ENCODE data around the gene CA6. TPM values are rescaled to one million over a fixed set of nuclear protein-coding genes. Genes with fewer than 3 reads are reported as not detected.
"Not testable (repeated sequence)": the region's sequence is repeated elsewhere in the genome, so short reads cannot be mapped to it uniquely, and the experiment has no call there.

The CA6 gene
- not detected for total RNA-seq
- total RNA-seq (2013) = not detected

DNA sequence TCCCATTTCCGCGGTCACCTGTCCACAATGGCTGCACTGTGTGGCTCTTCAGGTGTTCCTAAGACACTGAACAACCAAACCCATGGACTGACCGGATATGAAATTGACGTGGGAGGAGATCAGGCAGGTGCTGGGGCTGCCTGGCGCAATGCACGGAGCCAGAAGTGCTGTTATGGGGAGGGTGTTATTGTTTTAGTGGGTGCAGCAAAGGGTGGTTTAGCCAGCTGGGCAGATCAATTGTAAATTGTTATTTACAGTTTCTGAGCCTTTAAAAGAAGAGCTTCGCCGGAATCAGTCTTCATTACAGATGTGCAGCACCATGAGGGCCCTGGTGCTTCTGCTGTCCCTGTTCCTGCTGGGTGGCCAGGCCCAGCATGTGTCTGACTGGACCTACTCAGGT is at the start of gene CA6:
CA6 (plus strand) TSS at position 301 of the 400 bp plus-strand sequence; CDS start at position 320, 19 bp downstream.
- no peaks in the 10 kb centered on the region for H3K27me3 Mint-ChIP-seq (ENCODE audit: low read depth in 2 of 2)
- H3K4me3 Mint-ChIP-seq = no peak within 1 kb of the TSS
- peak within 1 kb of the TSS; percentile 21 for H3K27ac ChIP-seq (ENCODE audit: low read length)

DNA sequence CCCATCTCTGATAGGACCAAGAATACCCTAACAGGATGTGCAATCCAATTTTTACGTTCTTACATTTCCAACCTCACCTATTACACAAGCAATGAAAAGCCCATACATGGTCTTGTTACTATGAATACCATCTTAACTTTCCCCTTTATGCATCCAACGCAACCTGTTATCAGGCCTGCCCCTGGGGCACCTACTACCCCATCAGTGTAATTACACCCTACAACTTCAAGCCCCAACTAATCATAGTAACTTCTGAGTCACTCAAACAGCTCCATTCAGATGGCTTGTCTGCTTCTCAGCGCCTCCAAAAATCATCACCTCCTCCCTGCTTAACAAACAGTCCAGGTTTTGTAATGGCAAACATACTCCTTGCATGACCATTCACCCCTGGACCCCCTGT is 48.9 kb upstream of the CA6 start:
- 84% methylated on average over 3 of the region's 3 CpGs for WGBS (ENCODE audit: insufficient coverage)
- H3K27me3 Mint-ChIP-seq (ENCODE audit: low read depth in 2 of 2); H3K4me1 Mint-ChIP-seq: not testable (repeated sequence)

More for the DNA sequence above, at the start of gene CA6:
- no peaks in the 10 kb centered on the region for H3K27me3 ChIP-seq (ENCODE audit: control insufficient read depth, insufficient read depth, low read length)
- H3K36me3 ChIP-seq (ENCODE audit: control insufficient read depth, insufficient read depth, low read length) = no peaks in the 10 kb centered on the region
- H3K27ac Mint-ChIP-seq = no peak within 1 kb of the TSS
- no peak for DNase-seq
- intact Hi-C loops (cut with micrococcal nuclease) = no loop called here
- H3K9me3 Mint-ChIP-seq = no peaks in the 10 kb centered on the region
- WGBS (ENCODE audit: insufficient coverage) = 93% methylated on average over 8 of the region's 8 CpGs
- H3K4me3 ChIP-seq (ENCODE audit: low read length) = no peak within 1 kb of the TSS
- peaks cover 32% of the 10 kb centered on the region for H3K4me1 ChIP-seq (ENCODE audit: control insufficient read depth, insufficient read depth, low read length)
- H3K9me3 ChIP-seq (ENCODE audit: control insufficient read depth, insufficient read depth, low read length) = no peaks in the 10 kb centered on the region
- no peak for ATAC-seq
- peaks cover 0 to 14% of the 10 kb centered on the region in 2 donors for H3K4me1 Mint-ChIP-seq
- no peaks in the 10 kb centered on the region for H3K36me3 Mint-ChIP-seq
- TF ChIP-seq, protein P1, sequence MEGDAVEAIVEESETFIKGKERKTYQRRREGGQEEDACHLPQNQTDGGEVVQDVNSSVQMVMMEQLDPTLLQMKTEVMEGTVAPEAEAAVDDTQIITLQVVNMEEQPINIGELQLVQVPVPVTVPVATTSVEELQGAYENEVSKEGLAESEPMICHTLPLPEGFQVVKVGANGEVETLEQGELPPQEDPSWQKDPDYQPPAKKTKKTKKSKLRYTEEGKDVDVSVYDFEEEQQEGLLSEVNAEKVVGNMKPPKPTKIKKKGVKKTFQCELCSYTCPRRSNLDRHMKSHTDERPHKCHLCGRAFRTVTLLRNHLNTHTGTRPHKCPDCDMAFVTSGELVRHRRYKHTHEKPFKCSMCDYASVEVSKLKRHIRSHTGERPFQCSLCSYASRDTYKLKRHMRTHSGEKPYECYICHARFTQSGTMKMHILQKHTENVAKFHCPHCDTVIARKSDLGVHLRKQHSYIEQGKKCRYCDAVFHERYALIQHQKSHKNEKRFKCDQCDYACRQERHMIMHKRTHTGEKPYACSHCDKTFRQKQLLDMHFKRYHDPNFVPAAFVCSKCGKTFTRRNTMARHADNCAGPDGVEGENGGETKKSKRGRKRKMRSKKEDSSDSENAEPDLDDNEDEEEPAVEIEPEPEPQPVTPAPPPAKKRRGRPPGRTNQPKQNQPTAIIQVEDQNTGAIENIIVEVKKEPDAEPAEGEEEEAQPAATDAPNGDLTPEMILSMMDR (IDR thresholded peaks at IDR 0.05) = no peak

DNA sequence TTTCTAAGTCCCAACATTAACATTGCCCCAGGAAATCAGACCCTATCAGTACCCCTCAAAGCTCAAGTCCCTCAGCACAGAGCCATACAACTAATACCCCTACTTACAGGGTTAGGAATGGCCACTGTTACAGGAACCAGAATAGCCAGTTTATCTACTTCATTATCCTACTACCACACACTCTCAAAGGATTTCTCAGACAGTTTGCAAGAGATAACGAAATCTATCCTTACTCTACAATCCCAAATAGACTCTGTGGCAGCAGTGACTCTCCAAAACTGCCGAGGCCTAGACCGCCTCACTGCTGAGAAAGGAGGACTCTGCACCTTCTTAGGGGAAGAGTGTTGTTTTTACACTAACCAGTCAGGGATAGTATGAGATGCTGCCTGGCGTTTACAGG is 48.2 kb upstream of the CA6 start:
- H3K4me1 Mint-ChIP-seq; H3K27me3 Mint-ChIP-seq (ENCODE audit: low read depth in 2 of 2); H3K36me3 Mint-ChIP-seq; H3K36me3 ChIP-seq (ENCODE audit: control insufficient read depth, insufficient read depth, low read length); H3K9me3 ChIP-seq (ENCODE audit: control insufficient read depth, insufficient read depth, low read length); H3K27ac ChIP-seq (ENCODE audit: low read length); H3K27me3 ChIP-seq (ENCODE audit: control insufficient read depth, insufficient read depth, low read length); ATAC-seq; DNase-seq; H3K27ac Mint-ChIP-seq; intact Hi-C loops (cut with micrococcal nuclease); H3K4me3 ChIP-seq (ENCODE audit: low read length); H3K4me3 Mint-ChIP-seq; H3K9me3 Mint-ChIP-seq: not testable (repeated sequence)
- 94% methylated on average over 2 of the region's 4 CpGs for WGBS (ENCODE audit: insufficient coverage)
- peaks cover 10% of the 10 kb centered on the region for H3K4me1 ChIP-seq (ENCODE audit: control insufficient read depth, insufficient read depth, low read length)

More for the DNA sequence above, 48.9 kb upstream of the CA6 start:
- H3K36me3 Mint-ChIP-seq; H3K9me3 Mint-ChIP-seq; H3K27ac Mint-ChIP-seq; H3K4me3 Mint-ChIP-seq; H3K4me3 ChIP-seq (ENCODE audit: low read length); intact Hi-C loops (cut with micrococcal nuclease); H3K9me3 ChIP-seq (ENCODE audit: control insufficient read depth, insufficient read depth, low read length); ATAC-seq; H3K27me3 ChIP-seq (ENCODE audit: control insufficient read depth, insufficient read depth, low read length); DNase-seq; H3K27ac ChIP-seq (ENCODE audit: low read length); H3K36me3 ChIP-seq (ENCODE audit: control insufficient read depth, insufficient read depth, low read length): not testable (repeated sequence)
- peaks cover 10% of the 10 kb centered on the region for H3K4me1 ChIP-seq (ENCODE audit: control insufficient read depth, insufficient read depth, low read length)

DNA sequence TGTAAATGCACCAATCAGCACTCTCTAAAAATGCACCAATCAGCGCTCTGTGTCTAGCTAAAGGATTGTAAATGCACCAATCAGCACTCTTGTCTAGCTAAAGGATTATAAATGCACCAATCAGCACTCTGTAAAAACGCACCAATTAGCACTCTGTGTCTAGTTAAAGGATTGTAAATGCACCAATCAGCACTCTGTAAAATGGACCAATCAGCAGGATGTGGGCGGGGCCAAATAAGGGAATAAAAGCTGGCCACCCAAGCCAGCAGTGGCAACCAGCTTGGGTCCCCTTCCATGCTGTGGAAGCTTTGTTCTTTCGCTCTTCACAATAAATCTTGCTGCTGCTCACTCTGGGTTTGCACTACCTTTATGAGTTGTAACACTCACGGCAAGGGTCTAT is 47.2 kb upstream of the CA6 start:
- H3K4me1 ChIP-seq (ENCODE audit: control insufficient read depth, insufficient read depth, low read length) = peaks cover 10% of the 10 kb centered on the region
- DNase-seq; H3K27me3 ChIP-seq (ENCODE audit: control insufficient read depth, insufficient read depth, low read length); H3K4me3 Mint-ChIP-seq; H3K27ac ChIP-seq (ENCODE audit: low read length); H3K36me3 Mint-ChIP-seq; H3K4me3 ChIP-seq (ENCODE audit: low read length); H3K4me1 Mint-ChIP-seq; H3K27ac Mint-ChIP-seq; H3K9me3 ChIP-seq (ENCODE audit: control insufficient read depth, insufficient read depth, low read length); H3K27me3 Mint-ChIP-seq (ENCODE audit: low read depth in 2 of 2); H3K9me3 Mint-ChIP-seq; H3K36me3 ChIP-seq (ENCODE audit: control insufficient read depth, insufficient read depth, low read length); ATAC-seq; intact Hi-C loops (cut with micrococcal nuclease): not testable (repeated sequence)
- WGBS (ENCODE audit: insufficient coverage) = 77% methylated on average over 5 of the region's 5 CpGs

DNA sequence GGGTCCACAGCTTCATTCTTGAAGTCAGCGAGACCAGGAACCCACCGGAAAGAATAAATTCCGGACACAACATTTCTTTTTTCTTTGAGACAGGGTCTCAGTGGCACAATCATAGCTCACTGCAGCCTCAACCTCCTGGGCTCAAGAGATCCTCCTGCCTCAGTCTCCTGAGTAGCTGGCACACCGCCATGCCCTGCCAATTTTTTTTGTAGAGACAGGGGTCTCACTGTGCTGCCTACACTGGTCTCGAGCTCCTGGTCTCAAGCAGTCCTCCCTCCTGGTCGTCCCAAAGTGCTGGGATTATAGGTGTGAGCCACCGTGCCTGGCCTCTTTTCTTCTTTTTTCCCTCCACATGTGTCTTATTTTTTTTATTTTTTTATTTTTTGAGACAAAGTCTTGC is 46.6 kb upstream of the CA6 start:
- no peaks in the 10 kb centered on the region for H3K36me3 Mint-ChIP-seq
- Histone ChIP-seq H3K9me3 (ENCODE audit: control insufficient read depth, insufficient read depth, low read length) (no peaks in the 10 kb centered on the region), H3K4me1 (ENCODE audit: control insufficient read depth, insufficient read depth, low read length) (peaks cover 10% of the 10 kb centered on the region), H3K36me3 (ENCODE audit: control insufficient read depth, insufficient read depth, low read length) (no peaks in the 10 kb centered on the region), H3K27ac (ENCODE audit: low read length) (no peak overlapping the region), H3K27me3 (ENCODE audit: control insufficient read depth, insufficient read depth, low read length) (no peaks in the 10 kb centered on the region), H3K4me3 (ENCODE audit: low read length) (no peak overlapping the region)
- intact Hi-C loops (cut with micrococcal nuclease) = no loop called here
- 85% methylated on average over 7 of the region's 7 CpGs for WGBS (ENCODE audit: insufficient coverage)
- H3K4me3 Mint-ChIP-seq = no peak overlapping the region
- ATAC-seq = no peak
- no peaks in the 10 kb centered on the region for H3K4me1 Mint-ChIP-seq
- H3K27ac Mint-ChIP-seq = no peak overlapping the region
- no peaks in the 10 kb centered on the region for H3K27me3 Mint-ChIP-seq (ENCODE audit: low read depth in 2 of 2)
- no peaks in the 10 kb centered on the region for H3K9me3 Mint-ChIP-seq
- TF ChIP-seq, protein P1 (IDR thresholded peaks at IDR 0.05) = no peak
- no peak for DNase-seq

GRCh38 chr1:8900684-8901083 is 45.0 kb upstream of the CA6 start:
- H3K9me3 Mint-ChIP-seq; DNase-seq; H3K27me3 Mint-ChIP-seq (ENCODE audit: low read depth in 2 of 2); H3K4me1 Mint-ChIP-seq; H3K4me3 ChIP-seq (ENCODE audit: low read length); intact Hi-C loops (cut with micrococcal nuclease); H3K36me3 Mint-ChIP-seq; H3K27me3 ChIP-seq (ENCODE audit: control insufficient read depth, insufficient read depth, low read length); H3K4me3 Mint-ChIP-seq; H3K36me3 ChIP-seq (ENCODE audit: control insufficient read depth, insufficient read depth, low read length); H3K9me3 ChIP-seq (ENCODE audit: control insufficient read depth, insufficient read depth, low read length); H3K27ac Mint-ChIP-seq; ATAC-seq; H3K27ac ChIP-seq (ENCODE audit: low read length): not testable (repeated sequence)
- 81% methylated on average over 4 of the region's 4 CpGs for WGBS (ENCODE audit: insufficient coverage)
- H3K4me1 ChIP-seq (ENCODE audit: control insufficient read depth, insufficient read depth, low read length) = peaks cover 10% of the 10 kb centered on the region

All from natural killer cell (primary cell).